SK-N-SH treated with all-trans-retinoic acid at 6 μM for 48 hours (cell line): ENCODE measurements around the gene TMEM37.

Experiments used
- ATAC-seq: fragments of 200-7000 bp; cut with Tn5 transposase; 3 replicates; pipeline ENCODE4 v1.9.1; 2020; ENCODE audit warnings: mild to moderate bottlenecking, moderate library complexity
- ARNTL ChIP-seq: fragments of 450-650 bp; formaldehyde crosslinking; IDR thresholded peaks from 2 replicates; pipeline ENCODE4 v1.5.0; 2020; ENCODE audit warnings: low read depth, mild to moderate bottlenecking, moderate library complexity, borderline replicate concordance
- BACH2 ChIP-seq: fragments of 250-450 bp; sonication (Bioruptor Pico); IDR thresholded peaks from 2 replicates; pipeline ENCODE4 v1.9.0; 2021; ENCODE audit warnings: mild to moderate bottlenecking, borderline replicate concordance
- CREB5 ChIP-seq: fragments of 250-450 bp; sonication (Bioruptor Pico); IDR thresholded peaks from 2 replicates; pipeline ENCODE4 v1.5.1; 2020; ENCODE audit warnings: low read depth, mild to moderate bottlenecking, moderate library complexity
- GLIS3 ChIP-seq: fragments of 250-450 bp; sonication (Bioruptor Pico); IDR thresholded peaks from 2 replicates; pipeline ENCODE4 v1.5.0; 2020; ENCODE audit warnings: mild to moderate bottlenecking, moderate library complexity
- ISL1 ChIP-seq: fragments of 250-450 bp; sonication (Bioruptor Pico); IDR thresholded peaks from 2 replicates; pipeline ENCODE4 v2.1.2; 2022; ENCODE audit warnings: mild to moderate bottlenecking, moderate library complexity
- PATZ1 ChIP-seq: fragments of 250-450 bp; sonication (Bioruptor Pico); IDR thresholded peaks from 2 replicates; pipeline ENCODE4 v1.8.0; 2020; ENCODE audit warnings: mild to moderate bottlenecking, moderate library complexity, borderline replicate concordance
- POU6F1 ChIP-seq: fragments of 250-450 bp; sonication (Bioruptor Pico); IDR thresholded peaks from 2 replicates; pipeline ENCODE4 v1.8.0; 2021; ENCODE audit warnings: low read depth, mild to moderate bottlenecking, moderate library complexity, borderline replicate concordance
- PPARA ChIP-seq: fragments of 250-450 bp; sonication (Bioruptor Pico); IDR thresholded peaks from 2 replicates; pipeline ENCODE4 v1.5.0; 2020; ENCODE audit warnings: mild to moderate bottlenecking, borderline replicate concordance
- SNAI2 ChIP-seq: fragments of 250-450 bp; sonication (Bioruptor Pico); IDR thresholded peaks from 2 replicates; pipeline ENCODE4 v1.5.0; 2020; ENCODE audit warnings: mild to moderate bottlenecking, moderate library complexity
- TCF4 ChIP-seq: fragments of 250-450 bp; sonication (Bioruptor Pico); IDR thresholded peaks from 2 replicates; pipeline ENCODE4 v1.8.0; 2021; ENCODE audit warnings: mild to moderate bottlenecking, moderate library complexity, borderline replicate concordance
- ZC3H10 ChIP-seq: fragments of 250-450 bp; sonication (Bioruptor Pico); IDR thresholded peaks from 2 replicates; pipeline ENCODE4 v1.5.1; 2021; ENCODE audit warnings: mild to moderate bottlenecking, moderate library complexity
- ZFP3 ChIP-seq: fragments of 250-450 bp; sonication (Bioruptor Pico); IDR thresholded peaks from 2 replicates; pipeline ENCODE4 v1.5.0; 2020; ENCODE audit warnings: mild to moderate bottlenecking, moderate library complexity
- ZNF565 ChIP-seq: fragments of 450-650 bp; formaldehyde crosslinking; conservative IDR thresholded peaks from 2 replicates; pipeline ENCODE4 v1.5.0; 2020; ENCODE audit warnings: low read depth, mild to moderate bottlenecking, moderate library complexity
- ZNF70 ChIP-seq: fragments of 450-650 bp; formaldehyde crosslinking; IDR thresholded peaks from 2 replicates; pipeline ENCODE4 v1.5.0; 2020; ENCODE audit warnings: mild to moderate bottlenecking, moderate library complexity
- ZNF8 ChIP-seq: fragments of 450-650 bp; formaldehyde crosslinking; IDR thresholded peaks from 2 replicates; pipeline ENCODE4 v1.5.0; 2020; ENCODE audit warnings: mild to moderate bottlenecking, moderate library complexity
- TF ChIP-seq, protein P1 (sequence below): fragments of 250-450 bp; sonication (Bioruptor Pico); IDR thresholded peaks from 2 replicates; pipeline ENCODE4 v1.5.1; 2021; ENCODE audit warnings: mild to moderate bottlenecking, moderate library complexity
- TF ChIP-seq, protein P2 (sequence below): fragments of 250-450 bp; sonication (Bioruptor Pico); IDR thresholded peaks from 2 replicates; pipeline ENCODE4 v1.5.0; 2020; ENCODE audit warnings: mild to moderate bottlenecking, moderate library complexity

Gene TMEM37

GRCh38 chr2:119486196-119486827 lies 54.7 kb downstream of the TMEM37 start:
- ATAC-seq, result no peak
- TF ChIP-seq ZC3H10 (CRISPR knock-in tag), result no peak
- no peak for TF ChIP-seq POU6F1 (CRISPR knock-in tag)
- no peak for TF ChIP-seq ZFP3
- no peak for TF ChIP-seq TCF4 (CRISPR knock-in tag)
- no peak for TF ChIP-seq SNAI2 (CRISPR knock-in tag)
- no peak for TF ChIP-seq CREB5
- TF ChIP-seq ZNF565 (CRISPR knock-in tag), result no peak
- no peak for TF ChIP-seq ISL1 (CRISPR knock-in tag)
- no peak for TF ChIP-seq GLIS3 (CRISPR knock-in tag)
- TF ChIP-seq, protein P1, sequence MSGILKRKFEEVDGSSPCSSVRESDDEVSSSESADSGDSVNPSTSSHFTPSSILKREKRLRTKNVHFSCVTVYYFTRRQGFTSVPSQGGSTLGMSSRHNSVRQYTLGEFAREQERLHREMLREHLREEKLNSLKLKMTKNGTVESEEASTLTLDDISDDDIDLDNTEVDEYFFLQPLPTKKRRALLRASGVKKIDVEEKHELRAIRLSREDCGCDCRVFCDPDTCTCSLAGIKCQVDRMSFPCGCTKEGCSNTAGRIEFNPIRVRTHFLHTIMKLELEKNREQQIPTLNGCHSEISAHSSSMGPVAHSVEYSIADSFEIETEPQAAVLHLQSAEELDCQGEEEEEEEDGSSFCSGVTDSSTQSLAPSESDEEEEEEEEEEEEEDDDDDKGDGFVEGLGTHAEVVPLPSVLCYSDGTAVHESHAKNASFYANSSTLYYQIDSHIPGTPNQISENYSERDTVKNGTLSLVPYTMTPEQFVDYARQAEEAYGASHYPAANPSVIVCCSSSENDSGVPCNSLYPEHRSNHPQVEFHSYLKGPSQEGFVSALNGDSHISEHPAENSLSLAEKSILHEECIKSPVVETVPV (CRISPR knock-in tag), result no peak
- TF ChIP-seq ZNF70 (CRISPR knock-in tag), result no peak
- no peak for TF ChIP-seq PATZ1
- TF ChIP-seq PPARA, result no peak
- no peak for TF ChIP-seq BACH2

- no peak; the same call in 1 of the 3 replicates for ATAC-seq
- TF ChIP-seq PPARA (no peak), ZNF8 (CRISPR knock-in tag) (no peak), ARNTL (CRISPR knock-in tag) (no peak), ISL1 (CRISPR knock-in tag) (no peak), POU6F1 (CRISPR knock-in tag) (no peak), ZNF565 (CRISPR knock-in tag) (no peak), CREB5 (no peak), GLIS3 (CRISPR knock-in tag) (no peak), SNAI2 (CRISPR knock-in tag) (no peak)
- TF ChIP-seq, protein P2, sequence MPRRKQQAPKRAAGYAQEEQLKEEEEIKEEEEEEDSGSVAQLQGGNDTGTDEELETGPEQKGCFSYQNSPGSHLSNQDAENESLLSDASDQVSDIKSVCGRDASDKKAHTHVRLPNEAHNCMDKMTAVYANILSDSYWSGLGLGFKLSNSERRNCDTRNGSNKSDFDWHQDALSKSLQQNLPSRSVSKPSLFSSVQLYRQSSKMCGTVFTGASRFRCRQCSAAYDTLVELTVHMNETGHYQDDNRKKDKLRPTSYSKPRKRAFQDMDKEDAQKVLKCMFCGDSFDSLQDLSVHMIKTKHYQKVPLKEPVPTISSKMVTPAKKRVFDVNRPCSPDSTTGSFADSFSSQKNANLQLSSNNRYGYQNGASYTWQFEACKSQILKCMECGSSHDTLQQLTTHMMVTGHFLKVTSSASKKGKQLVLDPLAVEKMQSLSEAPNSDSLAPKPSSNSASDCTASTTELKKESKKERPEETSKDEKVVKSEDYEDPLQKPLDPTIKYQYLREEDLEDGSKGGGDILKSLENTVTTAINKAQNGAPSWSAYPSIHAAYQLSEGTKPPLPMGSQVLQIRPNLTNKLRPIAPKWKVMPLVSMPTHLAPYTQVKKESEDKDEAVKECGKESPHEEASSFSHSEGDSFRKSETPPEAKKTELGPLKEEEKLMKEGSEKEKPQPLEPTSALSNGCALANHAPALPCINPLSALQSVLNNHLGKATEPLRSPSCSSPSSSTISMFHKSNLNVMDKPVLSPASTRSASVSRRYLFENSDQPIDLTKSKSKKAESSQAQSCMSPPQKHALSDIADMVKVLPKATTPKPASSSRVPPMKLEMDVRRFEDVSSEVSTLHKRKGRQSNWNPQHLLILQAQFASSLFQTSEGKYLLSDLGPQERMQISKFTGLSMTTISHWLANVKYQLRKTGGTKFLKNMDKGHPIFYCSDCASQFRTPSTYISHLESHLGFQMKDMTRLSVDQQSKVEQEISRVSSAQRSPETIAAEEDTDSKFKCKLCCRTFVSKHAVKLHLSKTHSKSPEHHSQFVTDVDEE (CRISPR knock-in tag), result no peak
- TF ChIP-seq, all 23 proteins: peak for 0
Measured at GRCh38 chr2:119486886-119487285, 55.2 kb downstream of the TMEM37 start.
